ENCODE measurements around the gene ROCK2.

DNA sequence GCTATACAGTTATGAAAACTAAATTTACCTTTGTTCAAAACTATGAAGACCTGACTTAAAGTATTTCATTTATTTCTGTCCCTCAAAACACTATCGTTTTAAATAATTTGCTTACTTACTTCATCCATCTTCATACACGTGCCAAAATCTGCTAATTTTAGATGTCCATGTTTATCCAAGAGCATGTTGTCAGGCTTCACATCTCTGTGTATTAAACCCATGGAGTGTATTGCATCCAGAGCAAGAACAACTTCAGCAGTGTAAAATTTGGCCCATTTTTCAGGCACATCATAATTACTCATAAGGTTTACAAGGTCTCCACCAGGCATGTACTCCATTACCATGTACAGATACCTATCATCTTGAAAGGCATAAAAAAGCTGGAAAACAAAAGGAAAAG is 108.9 kb downstream of the ROCK2 start:
- TF ChIP-seq EP300 (IDR thresholded peaks at IDR 0.05) (no peak), POLR2A (IDR thresholded peaks at IDR 0.05) (no peak)
- TF ChIP-seq, protein P1, sequence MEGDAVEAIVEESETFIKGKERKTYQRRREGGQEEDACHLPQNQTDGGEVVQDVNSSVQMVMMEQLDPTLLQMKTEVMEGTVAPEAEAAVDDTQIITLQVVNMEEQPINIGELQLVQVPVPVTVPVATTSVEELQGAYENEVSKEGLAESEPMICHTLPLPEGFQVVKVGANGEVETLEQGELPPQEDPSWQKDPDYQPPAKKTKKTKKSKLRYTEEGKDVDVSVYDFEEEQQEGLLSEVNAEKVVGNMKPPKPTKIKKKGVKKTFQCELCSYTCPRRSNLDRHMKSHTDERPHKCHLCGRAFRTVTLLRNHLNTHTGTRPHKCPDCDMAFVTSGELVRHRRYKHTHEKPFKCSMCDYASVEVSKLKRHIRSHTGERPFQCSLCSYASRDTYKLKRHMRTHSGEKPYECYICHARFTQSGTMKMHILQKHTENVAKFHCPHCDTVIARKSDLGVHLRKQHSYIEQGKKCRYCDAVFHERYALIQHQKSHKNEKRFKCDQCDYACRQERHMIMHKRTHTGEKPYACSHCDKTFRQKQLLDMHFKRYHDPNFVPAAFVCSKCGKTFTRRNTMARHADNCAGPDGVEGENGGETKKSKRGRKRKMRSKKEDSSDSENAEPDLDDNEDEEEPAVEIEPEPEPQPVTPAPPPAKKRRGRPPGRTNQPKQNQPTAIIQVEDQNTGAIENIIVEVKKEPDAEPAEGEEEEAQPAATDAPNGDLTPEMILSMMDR (IDR thresholded peaks at IDR 0.05), result no peak
